ENCODE results near the gene PPTC7.

GRCh38 chr12:110549716-110550115 lies 33.4 kb downstream of the PPTC7 start:
- TF ChIP-seq, protein P1, sequence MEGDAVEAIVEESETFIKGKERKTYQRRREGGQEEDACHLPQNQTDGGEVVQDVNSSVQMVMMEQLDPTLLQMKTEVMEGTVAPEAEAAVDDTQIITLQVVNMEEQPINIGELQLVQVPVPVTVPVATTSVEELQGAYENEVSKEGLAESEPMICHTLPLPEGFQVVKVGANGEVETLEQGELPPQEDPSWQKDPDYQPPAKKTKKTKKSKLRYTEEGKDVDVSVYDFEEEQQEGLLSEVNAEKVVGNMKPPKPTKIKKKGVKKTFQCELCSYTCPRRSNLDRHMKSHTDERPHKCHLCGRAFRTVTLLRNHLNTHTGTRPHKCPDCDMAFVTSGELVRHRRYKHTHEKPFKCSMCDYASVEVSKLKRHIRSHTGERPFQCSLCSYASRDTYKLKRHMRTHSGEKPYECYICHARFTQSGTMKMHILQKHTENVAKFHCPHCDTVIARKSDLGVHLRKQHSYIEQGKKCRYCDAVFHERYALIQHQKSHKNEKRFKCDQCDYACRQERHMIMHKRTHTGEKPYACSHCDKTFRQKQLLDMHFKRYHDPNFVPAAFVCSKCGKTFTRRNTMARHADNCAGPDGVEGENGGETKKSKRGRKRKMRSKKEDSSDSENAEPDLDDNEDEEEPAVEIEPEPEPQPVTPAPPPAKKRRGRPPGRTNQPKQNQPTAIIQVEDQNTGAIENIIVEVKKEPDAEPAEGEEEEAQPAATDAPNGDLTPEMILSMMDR (IDR thresholded peaks at IDR 0.05) = no peak
- TF ChIP-seq POLR2A (IDR thresholded peaks at IDR 0.05) = no peak
- TF ChIP-seq POLR2AphosphoS5 (IDR thresholded peaks at IDR 0.05) = no peak
